GM18873 (cell line): ENCODE data around the gene PRF1.
"Not testable (repeated sequence)": the region's sequence is repeated elsewhere in the genome, so short reads cannot be mapped to it uniquely, and the experiment has no call there.

Experiments
- ATAC-seq: cut with Tn5 transposase; IDR thresholded peaks from one replicate; pipeline ENCODE4 v1.9.1; 2021; ENCODE audit warnings: mild to moderate bottlenecking, moderate library complexity, moderate number of reproducible peaks; ENCODE audit not compliant: unreplicated experiment, low FRiP score

Gene PRF1

DNA sequence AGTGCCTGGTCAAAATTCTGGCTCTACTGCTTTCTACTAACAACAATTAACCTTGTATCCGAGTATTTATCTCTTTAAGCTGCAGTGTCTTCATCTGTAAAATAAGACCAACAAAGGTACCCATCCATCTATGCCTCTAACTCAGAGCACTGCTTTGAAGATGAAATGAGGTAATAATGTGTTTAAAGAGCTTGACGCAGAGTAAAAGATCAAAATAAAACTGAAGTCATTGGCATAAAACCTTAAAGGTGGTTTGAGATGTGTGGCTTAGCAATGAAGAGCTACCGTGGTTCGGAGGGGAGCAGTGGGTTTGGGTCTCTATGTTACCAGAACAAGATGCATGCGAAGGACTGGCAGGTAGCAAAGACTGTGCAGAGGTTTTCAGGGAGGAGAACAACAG is 16.1 kb upstream of the PRF1 start:
- no peak for ATAC-seq

DNA sequence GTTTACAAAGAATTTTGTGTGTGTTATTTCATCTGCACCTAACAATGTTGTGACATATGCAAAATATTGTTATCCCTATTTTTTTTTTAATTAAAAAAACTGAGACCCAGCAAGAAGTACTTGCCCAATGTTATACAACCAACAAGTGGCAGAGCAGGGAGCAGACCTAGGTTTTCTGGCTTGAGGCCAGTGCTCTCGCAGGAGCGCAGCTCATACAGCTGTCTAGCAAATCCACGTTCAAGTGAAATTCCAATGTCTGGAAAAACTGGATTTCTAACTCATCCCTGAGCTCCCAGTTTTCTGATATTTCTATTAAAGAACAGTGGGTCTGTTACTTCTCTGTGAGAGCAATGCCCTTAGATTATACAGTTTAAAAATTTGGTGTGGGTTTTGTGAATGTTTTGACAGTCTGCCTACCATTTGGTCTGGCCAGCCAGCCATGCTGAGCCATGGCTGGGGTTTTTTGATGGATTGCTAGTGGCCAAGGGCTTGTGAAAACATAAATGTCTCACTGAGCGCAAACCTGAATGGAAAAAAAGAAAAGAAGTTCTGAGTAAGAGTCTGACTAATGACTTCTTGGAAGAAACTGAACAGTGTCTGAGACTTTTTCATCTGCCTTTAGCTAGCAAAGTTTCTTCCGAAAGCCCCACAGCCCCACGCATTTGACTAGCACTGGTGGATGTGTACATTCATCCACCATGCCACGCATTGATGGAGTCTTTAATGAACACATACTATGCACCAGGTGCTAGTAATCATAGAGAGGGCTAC is 15.4 kb upstream of the PRF1 start:
- ATAC-seq: no peak

- no peak for ATAC-seq
Observed at GRCh38 chr10:70616761-70617160, 14.2 kb upstream of the PRF1 start.

- no peak for ATAC-seq
Observed at GRCh38 chr10:70615784-70616522, 13.4 kb upstream of the PRF1 start.

DNA sequence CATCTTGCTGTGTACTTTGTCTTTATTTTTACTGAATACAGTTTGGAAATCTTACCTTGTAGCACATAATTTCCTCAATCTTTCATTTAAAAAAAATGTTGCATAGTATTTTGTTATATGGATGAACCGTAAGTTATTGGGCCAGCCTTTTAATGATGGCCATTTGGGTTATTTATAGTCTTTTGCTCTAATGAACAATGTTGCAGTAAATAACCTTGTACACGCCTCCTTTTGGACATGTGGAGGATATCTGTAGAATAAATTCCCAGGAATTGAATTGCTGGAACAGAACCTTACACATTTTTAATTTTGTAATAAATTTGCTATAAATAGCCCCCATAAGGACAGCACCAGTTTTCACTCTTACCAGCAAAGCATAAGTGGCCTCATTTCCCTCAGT is 12.7 kb upstream of the PRF1 start:
- no peak for ATAC-seq

DNA sequence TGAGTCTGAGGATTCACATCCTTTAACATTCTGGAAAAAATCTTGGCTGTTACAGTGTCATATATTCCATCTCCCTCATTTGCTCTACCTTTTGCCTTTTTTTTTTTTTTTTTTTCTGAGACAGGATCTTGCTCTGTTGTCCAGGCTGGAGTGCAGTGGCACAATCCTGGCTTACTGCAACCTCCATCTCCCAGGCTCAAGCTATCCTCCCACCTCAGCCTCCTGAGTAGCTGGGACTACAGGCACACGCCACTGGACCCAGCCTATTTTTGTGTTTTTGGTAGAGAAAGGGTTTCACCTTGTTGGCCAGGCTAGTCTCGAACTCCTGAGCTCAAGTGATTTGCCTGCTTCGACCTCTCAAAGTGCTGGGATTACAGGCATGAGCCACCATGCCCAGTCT is 11.8 kb upstream of the PRF1 start:
- ATAC-seq: not testable (repeated sequence)

DNA sequence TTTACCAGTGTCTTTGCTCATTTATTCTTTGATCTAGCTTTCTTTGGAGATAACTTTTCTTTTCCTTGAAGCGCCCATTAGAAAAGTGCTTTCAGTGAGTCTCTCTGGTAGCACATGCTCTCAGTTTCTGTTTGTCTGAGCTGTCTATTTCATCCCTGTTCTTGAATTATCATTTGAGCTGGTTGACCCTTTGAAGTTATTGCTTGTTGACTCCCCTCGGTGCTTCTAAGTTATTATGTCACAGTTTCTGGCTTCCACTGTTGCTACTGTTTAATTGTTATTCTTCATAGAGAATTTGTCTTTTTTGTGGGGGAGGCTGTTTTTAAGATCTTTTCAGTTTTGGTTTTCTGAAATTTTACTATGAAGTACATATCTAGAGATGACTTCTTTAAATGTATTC is 11.4 kb upstream of the PRF1 start:
- ATAC-seq: no peak

GRCh38 chr10:70607936-70608335 is 5.4 kb upstream of the PRF1 start:
- no peak for ATAC-seq

- no peak for ATAC-seq
Observed at GRCh38 chr10:70605161-70605560, 2.6 kb upstream of the PRF1 start.

DNA sequence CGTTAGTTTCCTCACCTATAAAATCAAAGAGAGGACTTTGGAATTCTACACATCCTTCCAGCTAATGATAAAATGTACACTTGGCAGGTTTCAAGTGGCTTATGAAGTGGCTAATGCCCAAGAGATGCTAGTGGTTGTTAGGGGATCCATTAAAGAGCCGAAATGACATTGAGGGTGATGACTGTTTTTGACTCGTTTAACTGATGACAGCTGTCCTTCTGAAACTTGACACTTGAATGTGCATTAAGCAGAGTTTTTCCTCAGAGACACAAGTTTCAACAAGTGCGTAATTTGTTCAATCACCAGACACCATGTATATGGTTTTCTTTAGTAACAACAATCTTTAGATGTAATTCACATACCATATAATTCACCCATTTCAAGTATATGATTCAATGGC is 1.6 kb upstream of the PRF1 start:
- ATAC-seq: no peak

- no peak for ATAC-seq
Observed at GRCh38 chr10:70603449-70603801, 884 bp upstream of the PRF1 start.

DNA sequence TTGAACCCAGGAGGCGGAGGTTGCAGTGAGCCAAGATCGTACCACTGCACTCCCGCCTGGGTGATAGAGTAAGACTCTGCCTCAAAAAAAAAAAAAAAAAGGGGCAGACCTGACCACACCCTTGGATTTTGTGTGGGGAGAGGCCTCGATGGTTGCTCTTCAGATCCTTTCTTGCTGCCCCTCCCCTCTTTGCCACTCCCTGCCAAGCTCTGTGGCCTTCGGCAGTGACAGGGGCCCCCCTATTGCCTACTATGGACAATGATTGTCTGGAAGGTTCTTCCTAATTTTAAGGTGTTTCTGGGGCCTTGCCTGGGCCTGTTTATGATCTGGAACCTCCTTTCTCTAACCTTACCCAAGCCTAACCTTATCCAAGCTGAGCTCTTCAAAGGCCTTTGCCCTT is 795 bp downstream of the PRF1 start:
- no peak for ATAC-seq

- ATAC-seq: no peak
Observed at GRCh38 chr10:70600512-70601395, 1.8 kb downstream of the PRF1 start.

GRCh38 chr10:70599791-70600190 is 2.8 kb downstream of the PRF1 start:
- no peak for ATAC-seq

DNA sequence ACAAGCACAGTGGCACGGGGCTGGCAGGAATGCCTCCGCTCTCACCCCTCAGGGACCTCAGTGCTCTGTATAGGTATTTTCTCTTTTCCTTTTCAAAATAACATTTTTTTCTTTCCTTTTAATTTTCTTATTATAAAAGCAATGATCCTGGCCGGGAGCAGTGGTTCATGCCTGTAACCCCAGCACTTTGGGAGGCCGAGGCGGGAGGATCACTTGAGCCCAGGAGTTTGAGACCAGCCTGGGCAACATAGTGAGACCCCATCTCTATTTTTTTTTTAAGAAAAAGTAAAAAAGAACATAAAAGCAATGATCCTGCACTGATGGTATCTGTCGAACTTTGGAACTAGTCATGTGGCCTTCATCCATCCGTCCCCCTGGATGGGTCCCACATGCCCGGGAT is 3.2 kb downstream of the PRF1 start:
- no peak for ATAC-seq

DNA sequence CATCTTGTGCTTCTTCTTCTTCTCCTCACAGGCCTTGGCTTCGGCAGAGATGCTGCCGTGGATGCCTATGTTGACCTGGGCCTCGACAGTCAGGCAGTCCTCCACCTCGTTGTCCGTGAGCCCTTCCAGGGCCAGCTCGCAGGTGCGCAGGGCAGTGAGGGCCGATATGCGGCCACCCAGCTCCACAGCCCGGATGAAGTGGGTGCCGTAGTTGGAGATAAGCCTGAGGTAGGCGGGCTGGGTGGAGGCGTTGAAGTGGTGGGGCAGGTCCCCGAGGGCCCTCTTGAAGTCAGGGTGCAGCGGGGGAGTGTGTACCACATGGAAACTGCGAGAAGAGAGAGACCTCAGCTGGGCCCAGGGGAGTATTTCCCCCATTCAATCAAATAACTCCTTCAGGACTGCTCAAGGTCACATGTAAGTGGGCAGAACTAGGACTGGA is 3.7 kb downstream of the PRF1 start:
- no peak for ATAC-seq

DNA sequence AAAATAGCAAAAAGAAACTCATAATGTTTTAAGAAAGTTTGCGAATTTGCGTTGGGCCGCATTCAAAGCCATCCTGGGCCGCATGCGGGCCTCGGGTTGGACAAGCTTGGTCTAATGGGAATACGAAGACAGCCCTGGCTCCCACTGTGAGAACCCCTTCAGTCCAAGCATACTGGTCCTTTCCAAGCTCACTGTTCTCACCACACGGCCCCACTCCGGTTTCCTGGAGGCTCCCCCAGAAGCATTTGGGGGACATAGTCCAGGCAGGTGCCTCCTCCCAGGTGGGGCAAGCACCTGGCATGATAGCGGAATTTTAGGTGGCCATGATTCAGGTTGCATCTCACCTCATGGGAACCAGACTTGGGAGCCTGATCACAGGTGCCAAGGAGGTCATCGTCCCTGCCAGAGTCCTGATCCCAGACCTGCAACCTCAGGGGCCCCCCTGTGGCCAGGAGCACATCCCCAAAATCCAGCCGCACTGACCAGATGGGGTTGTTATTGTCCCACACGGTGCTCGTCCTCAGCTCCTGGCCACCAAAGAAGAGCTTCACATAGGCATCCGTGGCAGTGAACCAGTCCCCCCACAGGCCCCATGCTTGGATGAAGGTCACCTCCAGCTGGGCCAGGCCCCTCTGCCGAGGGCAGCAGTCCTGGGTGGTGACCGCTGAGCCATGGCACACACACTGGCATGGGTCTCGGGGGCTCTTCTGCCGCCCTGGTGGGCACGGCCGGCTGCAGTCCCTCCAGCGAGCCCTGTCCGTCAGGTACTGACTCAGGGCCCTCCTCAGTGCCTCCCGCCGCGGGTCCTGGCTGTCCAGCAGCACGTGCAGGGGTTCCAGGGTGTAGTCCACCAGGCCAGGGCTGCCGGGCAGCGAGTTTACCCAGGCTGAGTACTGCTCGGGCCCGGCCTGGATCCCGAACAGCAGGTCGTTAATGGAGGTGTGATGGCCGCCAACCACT is 4.4 kb downstream of the PRF1 start:
- ATAC-seq: no peak

GRCh38 chr10:70596860-70597809 is 5.4 kb downstream of the PRF1 start:
- ATAC-seq: no peak
